CD4-positive, alpha-beta T cell treated with Interleukin-15 for 1 hour (primary cell): Measurements from ENCODE around the gene JMJD8.

Source experiments
- DNase-seq: peaks from one replicate; pipeline ENCODE4 v3.0.0-alpha.2; 2020

The JMJD8 gene

GRCh38 chr16:658679-659571, 25.2 kb downstream of the JMJD8 start:
- no peak for DNase-seq

GRCh38 chr16:657487-657886, 26.6 kb downstream of the JMJD8 start:
- no peak for DNase-seq

GRCh38 chr16:654034-654433, 30.1 kb downstream of the JMJD8 start:
- no peak for DNase-seq

GRCh38 chr16:652454-653305, 31.5 kb downstream of the JMJD8 start:
- DNase-seq = no peak

GRCh38 chr16:651844-652243, 32.3 kb downstream of the JMJD8 start:
- DNase-seq = no peak

GRCh38 chr16:649631-650030, 34.5 kb downstream of the JMJD8 start:
- DNase-seq = no peak

GRCh38 chr16:648781-649589, 35.1 kb downstream of the JMJD8 start, which contains the start of gene WDR90:
TSS of gene WDR90 (plus strand) at chr16:649365. CDS start at chr16:649417, 52 bp downstream.
- peak; percentile 89 for DNase-seq

- no peak for DNase-seq
Measured at GRCh38 chr16:648071-648780, 35.9 kb downstream of the JMJD8 start.

- no peak for DNase-seq
Measured at GRCh38 chr16:647173-647902, 36.8 kb downstream of the JMJD8 start.

- no peak for DNase-seq
Measured at GRCh38 chr16:646679-647172, 37.4 kb downstream of the JMJD8 start.

GRCh38 chr16:645852-646678, 38.1 kb downstream of the JMJD8 start:
- DNase-seq = no peak

GRCh38 chr16:644556-644955, 39.6 kb downstream of the JMJD8 start:
- no peak for DNase-seq

GRCh38 chr16:643050-643368, 41.1 kb downstream of the JMJD8 start:
- DNase-seq = no peak

GRCh38 chr16:642189-643049, 41.7 kb downstream of the JMJD8 start:
- DNase-seq = peak; percentile 71

- peak; percentile 68 for DNase-seq
Measured at GRCh38 chr16:641326-642188, 42.6 kb downstream of the JMJD8 start, which contains the start of gene MCRIP2. TSS of gene MCRIP2 (plus strand) at chr16:641828. CDS start at chr16:641992, 164 bp downstream.

GRCh38 chr16:640614-641013, 43.5 kb downstream of the JMJD8 start:
- DNase-seq = no peak

- no peak for DNase-seq
Measured at GRCh38 chr16:638836-639235, 45.3 kb downstream of the JMJD8 start.

GRCh38 chr16:638034-638543, 46.0 kb downstream of the JMJD8 start:
- DNase-seq = no peak
